Right renal pelvis (tissue), 4 donors: ENCODE measurements around the gene ADAMTS2. TPM values are rescaled to one million over a fixed set of nuclear protein-coding genes. Genes with fewer than 3 reads are reported as not detected.

Experiments
- DNase-seq, 4 donors: peaks; one replicate each; pipeline ENCODE4 v3.0.0-alpha.2; 2013; ENCODE audit warnings: low read depth in 4 of 4, low spot score in 3 of 4, missing footprints in 1 of 4
- polyA plus RNA-seq, 4 donors: library from polyadenylated mRNA; unstranded; fragments of 120-200 nt; gene quantifications; one replicate each; pipeline ENCODE4 v1.2.1, GENCODE V29; 2013; ENCODE audit not compliant: insufficient read length in 4 of 4

The ADAMTS2 gene
- polyA plus RNA-seq, 4 donors = 10.9 to 15.5 (median 11.5) TPM

- no peak for DNase-seq
Measured at GRCh38 chr5:179373101-179373934, 28.1 kb upstream of the ADAMTS2 start.

GRCh38 chr5:179371681-179372680, 26.7 kb upstream of the ADAMTS2 start:
- DNase-seq = no peak

DNA sequence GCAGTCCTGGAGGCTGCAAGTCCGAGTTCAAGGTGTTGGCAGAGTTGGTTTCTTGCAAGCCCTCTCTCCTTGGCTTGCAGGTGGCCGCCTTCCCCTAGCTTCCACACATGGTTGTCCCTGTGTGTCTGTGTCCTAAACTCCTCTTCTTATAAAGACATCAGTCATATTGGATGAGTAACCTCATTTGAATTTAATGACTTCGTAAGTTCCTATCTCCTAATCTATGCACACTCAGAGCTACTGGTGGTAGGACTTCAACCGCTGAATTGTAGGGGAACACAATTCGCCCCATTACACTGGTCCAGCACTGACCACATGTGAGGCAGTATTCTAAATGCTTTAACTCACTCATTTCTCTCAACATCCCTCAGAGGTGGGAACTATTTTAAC, 25.9 kb upstream of the ADAMTS2 start:
- DNase-seq = no peak

DNA sequence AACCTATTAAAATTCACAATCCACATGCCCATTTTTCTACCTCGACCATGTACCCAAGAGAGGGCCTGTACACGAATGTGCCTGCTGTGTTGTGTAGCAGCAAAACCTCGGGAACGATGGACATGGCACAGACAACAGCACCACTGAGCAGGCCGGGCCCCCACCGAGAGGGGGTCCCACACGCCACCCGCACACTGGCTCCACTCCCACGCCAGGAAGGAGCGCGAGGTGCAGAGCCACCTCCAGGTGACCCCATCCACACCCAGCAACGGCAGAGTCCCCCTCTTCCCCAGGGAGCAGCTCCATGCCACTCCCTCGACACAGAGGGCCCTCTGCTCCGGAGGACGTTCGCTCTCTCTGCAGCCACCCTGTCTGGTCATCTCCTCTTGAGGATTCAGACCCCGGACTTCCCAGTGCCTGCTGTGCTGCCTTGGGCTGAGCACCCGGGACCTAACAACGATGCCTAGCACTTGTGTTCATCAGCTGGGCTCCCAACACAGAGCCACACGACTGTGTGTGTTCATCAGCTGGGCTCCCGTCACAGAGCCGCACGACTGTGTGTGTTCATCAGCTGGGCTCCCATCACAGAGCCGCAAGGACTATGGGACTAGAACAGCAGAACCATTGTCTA, 25.3 kb upstream of the ADAMTS2 start:
- DNase-seq = no peak

GRCh38 chr5:179369530-179369884, 24.2 kb upstream of the ADAMTS2 start:
- no peak for DNase-seq

GRCh38 chr5:179368806-179369529, 23.7 kb upstream of the ADAMTS2 start:
- no peak for DNase-seq

GRCh38 chr5:179368126-179368805, 23.0 kb upstream of the ADAMTS2 start:
- no peak for DNase-seq

GRCh38 chr5:179367491-179367890, 22.2 kb upstream of the ADAMTS2 start:
- no peak for DNase-seq

DNA sequence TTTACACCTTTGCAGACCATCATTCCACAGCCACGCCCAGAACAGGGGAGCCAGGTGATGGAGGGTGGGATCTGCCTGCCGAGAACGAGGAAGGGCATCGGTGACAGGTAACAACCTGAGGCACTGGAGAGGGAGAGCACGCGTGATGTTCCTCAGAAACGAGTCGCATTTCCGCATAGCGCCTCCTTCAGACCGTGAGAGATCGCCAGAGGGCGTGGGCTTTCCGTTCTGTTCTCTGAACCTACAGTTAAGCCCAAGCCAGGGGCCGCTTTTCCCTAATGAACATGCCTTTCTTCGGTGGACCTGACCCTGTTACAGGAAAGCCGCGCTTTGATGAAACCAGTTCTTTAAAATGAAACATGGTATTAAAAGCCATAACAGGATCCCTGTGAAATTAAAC, 17.1 kb upstream of the ADAMTS2 start:
- DNase-seq = no peak

GRCh38 chr5:179361037-179361603, 15.9 kb upstream of the ADAMTS2 start:
- DNase-seq = no peak

DNA sequence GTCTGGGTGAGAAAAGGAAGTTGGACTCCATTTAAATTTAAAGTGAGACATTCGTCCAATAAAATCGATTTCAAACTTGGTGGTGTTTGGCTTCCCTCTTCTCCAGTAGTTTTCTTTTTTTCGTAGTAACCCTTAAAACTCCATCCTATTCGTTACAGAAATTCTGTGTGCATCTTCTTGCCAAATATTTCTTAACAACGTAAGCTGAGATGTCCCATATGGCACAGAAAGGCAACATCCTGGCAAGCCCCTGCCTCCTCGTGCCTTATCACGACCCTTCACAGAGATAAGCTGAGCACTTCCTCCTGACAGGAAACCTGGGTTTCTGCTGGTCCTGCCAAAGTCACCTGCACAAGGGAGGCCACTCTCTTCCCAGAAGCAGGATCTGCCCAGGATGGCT, 11.8 kb upstream of the ADAMTS2 start:
- DNase-seq = no peak

GRCh38 chr5:179355976-179356974, 11.0 kb upstream of the ADAMTS2 start:
- no peak for DNase-seq

DNA sequence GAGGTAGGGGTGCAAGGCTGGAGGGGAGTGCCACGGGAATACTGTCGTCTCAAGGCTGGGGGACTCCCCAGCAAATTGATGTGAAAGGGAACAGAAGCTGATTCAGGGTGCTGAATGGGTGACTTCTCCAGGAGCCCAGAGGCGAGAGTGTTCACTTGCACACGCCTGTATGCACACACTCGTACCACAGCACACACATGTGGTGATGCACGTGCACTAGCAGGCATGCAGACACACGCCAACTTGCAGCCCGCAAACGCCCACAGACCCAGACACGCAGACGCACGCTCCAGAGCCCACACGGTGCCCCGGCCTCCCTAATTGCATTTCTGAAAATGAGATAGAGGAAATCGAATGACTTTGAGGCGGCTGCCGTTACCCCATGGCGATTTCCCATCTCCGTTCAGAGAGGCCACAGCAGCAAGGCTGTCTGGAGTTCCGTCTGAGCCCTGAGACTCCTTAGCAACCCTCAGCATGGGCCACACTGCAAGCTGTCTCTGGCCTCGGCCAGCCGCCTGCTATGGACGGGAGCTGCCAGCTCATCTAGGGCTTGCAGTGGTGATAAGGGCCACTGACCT, 9.1 kb upstream of the ADAMTS2 start:
- no peak for DNase-seq

GRCh38 chr5:179348843-179349242, 3.6 kb upstream of the ADAMTS2 start:
- DNase-seq = no peak

DNA sequence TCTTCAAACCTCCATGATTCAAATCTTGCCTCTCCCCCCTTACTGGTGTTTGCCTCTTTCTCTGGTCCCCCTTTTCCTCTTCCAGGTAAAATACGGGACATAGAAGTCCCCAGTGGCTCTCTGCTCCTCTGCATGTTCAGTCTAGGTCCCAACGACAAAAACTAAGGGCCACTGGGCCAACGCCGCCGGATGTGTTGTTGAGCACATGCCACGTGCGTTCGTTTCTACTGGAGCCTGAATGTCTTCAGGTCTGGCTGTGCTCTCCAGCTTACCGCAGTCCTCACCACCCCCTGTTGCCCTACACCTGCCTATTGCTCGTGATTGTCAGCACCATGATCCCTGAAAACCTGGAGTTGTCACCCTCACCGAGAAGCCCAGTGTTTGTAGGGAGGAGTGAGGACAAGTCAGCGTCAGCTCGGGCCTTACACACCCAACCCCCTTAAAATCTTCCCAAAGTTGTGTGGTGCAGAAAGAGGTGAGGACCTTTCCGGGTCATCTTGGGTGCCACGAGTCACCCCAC, 2.8 kb upstream of the ADAMTS2 start:
- no peak for DNase-seq

- DNase-seq = no peak
Measured at GRCh38 chr5:179347581-179347980, 2.3 kb upstream of the ADAMTS2 start.

GRCh38 chr5:179346875-179347274, 1.6 kb upstream of the ADAMTS2 start:
- DNase-seq = no peak

DNA sequence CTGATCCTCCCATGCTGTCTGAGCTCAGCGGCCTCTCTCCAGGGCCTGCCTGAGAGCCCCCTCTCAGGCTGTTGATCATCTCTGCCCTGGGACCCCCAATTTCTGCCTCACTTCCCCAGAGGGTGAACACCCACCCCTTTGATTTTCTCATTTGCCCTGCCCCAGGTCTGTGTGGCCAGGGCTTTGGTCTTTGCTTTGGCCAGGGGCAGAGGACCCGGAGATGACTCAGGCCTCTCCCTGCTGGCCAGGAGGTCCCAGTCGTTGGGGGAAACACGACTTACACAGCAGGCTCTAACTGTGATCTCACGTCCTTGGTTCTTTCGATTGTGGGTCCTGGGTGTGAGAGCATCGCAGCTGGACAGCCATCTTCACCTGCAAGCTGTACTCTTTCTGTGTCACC, 1.1 kb upstream of the ADAMTS2 start:
- no peak for DNase-seq
